ENCODE measurements around the gene DTL. TPM values are rescaled to one million over a fixed set of nuclear protein-coding genes. Genes with fewer than 3 reads are reported as not detected.
"Not testable (repeated sequence)": the region's sequence is repeated elsewhere in the genome, so short reads cannot be mapped to it uniquely, and the experiment has no call there.

The DTL gene, protein sequence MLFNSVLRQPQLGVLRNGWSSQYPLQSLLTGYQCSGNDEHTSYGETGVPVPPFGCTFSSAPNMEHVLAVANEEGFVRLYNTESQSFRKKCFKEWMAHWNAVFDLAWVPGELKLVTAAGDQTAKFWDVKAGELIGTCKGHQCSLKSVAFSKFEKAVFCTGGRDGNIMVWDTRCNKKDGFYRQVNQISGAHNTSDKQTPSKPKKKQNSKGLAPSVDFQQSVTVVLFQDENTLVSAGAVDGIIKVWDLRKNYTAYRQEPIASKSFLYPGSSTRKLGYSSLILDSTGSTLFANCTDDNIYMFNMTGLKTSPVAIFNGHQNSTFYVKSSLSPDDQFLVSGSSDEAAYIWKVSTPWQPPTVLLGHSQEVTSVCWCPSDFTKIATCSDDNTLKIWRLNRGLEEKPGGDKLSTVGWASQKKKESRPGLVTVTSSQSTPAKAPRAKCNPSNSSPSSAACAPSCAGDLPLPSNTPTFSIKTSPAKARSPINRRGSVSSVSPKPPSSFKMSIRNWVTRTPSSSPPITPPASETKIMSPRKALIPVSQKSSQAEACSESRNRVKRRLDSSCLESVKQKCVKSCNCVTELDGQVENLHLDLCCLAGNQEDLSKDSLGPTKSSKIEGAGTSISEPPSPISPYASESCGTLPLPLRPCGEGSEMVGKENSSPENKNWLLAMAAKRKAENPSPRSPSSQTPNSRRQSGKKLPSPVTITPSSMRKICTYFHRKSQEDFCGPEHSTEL
- 10 to 100 TPM in 6 of 12 donors, 1 to 10 TPM in 5, not detected in 1; 6.8 to 21.3 (median 10.7) TPM for polyA plus RNA-seq (ENCODE audit: insufficient read length in 12 of 12)
- long read RNA-seq, donor 1, full-length matches to known transcripts, result 2 of 3,784 reads
- long read RNA-seq, donor 1, partial matches to known transcripts, result 3,767 of 3,784 reads
- long read RNA-seq, donor 1, other reads (novel, unspliced or antisense), result 15 of 3,784 reads
- long read RNA-seq, donor 2, full-length matches to known transcripts, result 1 of 4,384 reads
- long read RNA-seq, donor 2, partial matches to known transcripts, result 4,378 of 4,384 reads
- long read RNA-seq, donor 2, other reads (novel, unspliced or antisense), result 5 of 4,384 reads
- long read RNA-seq, donor 3, result 0 reads
- long read RNA-seq, donor 4, full-length matches to known transcripts, result 2 of 12 reads
- long read RNA-seq, donor 4, partial matches to known transcripts, result 0 of 12 reads
- long read RNA-seq, donor 4, other reads (novel, unspliced or antisense), result 10 of 12 reads
- long read RNA-seq, donor 5, full-length matches to known transcripts, result 1 of 5,202 reads
- long read RNA-seq, donor 5, partial matches to known transcripts, result 5,195 of 5,202 reads
- long read RNA-seq, donor 5, other reads (novel, unspliced or antisense), result 6 of 5,202 reads
- long read RNA-seq, donor 6, full-length matches to known transcripts, result 1 of 1 reads
- long read RNA-seq, donor 6, partial matches to known transcripts, result 0 of 1 reads
- long read RNA-seq, donor 6, other reads (novel, unspliced or antisense), result 0 of 1 reads
- long read RNA-seq, donor 7, partial matches to known transcripts, result 1,705 of 1,705 reads
- long read RNA-seq, donor 7, other reads (novel, unspliced or antisense), result 0 of 1,705 reads
- long read RNA-seq, donor 8, full-length matches to known transcripts, result 1 of 11 reads
- long read RNA-seq, donor 8, partial matches to known transcripts, result 0 of 11 reads
- long read RNA-seq, donor 8, other reads (novel, unspliced or antisense), result 10 of 11 reads
- long read RNA-seq, donor 9, full-length matches to known transcripts, result 2 of 27 reads
- long read RNA-seq, donor 9, partial matches to known transcripts, result 0 of 27 reads
- long read RNA-seq, donor 9, other reads (novel, unspliced or antisense), result 25 of 27 reads
- long read RNA-seq, donor 10, full-length matches to known transcripts, result 1 of 7 reads
- long read RNA-seq, donor 10, partial matches to known transcripts, result 0 of 7 reads
- long read RNA-seq, donor 10, other reads (novel, unspliced or antisense), result 6 of 7 reads
- long read RNA-seq, donor 11, full-length matches to known transcripts, result 3 of 3,231 reads
- long read RNA-seq, donor 11, partial matches to known transcripts, result 3,223 of 3,231 reads
- long read RNA-seq, donor 11, other reads (novel, unspliced or antisense), result 5 of 3,231 reads

GRCh38 chr1:212035123-212035834, at the start of gene DTL, which contains the start of gene INTS7:
DTL (plus strand) TSS chr1:212035748; CDS start chr1:212035891, 143 bp downstream.
INTS7 (minus strand) TSS chr1:212035557; CDS start chr1:212035437, 120 bp downstream.
- DNase-seq, result peak; percentile 99

GRCh38 chr1:211986628-211987254, 48.8 kb upstream of the DTL start:
- no peak for DNase-seq

GRCh38 chr1:211991695-211992094, 43.9 kb upstream of the DTL start:
- no peak for DNase-seq

DNA sequence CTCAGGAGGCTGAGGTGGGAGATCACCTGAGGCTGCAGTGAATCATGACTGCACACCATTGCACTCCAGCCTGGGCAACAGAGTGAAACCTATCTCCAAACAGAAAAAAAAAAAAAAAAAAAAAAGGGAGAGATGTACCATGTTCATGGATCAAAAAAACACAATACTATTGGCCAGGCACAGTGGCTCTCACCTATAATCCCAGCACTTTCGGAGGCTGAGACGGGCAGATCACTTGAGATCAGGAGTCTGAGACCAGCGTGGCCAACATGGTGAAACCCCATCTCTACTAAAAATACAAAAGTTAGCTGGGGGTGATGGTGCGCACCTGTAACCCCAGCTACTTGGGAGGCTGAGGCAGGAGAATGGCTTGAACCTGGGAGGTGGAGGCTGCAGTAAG, 38.1 kb upstream of the DTL start:
- not testable (repeated sequence) for DNase-seq

DNA sequence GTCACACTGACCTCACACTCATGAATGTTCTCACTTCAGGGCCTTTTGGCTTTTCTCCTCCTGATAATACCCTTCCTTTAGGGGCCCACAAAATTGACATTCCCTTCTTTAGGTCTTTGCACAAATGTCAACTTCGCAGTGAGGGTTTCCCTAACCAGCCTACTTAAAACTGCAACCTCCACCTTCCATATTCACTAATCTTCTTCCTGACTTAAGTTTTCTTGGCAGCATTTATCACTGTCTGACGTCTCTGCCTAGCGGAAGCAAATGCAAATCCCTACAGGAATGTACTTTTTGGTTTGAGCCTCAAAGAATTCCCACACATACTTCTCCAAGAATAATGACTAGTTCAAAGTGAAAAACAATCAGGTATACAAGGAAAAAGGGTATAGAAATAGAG, 33.0 kb upstream of the DTL start:
- no peak for DNase-seq

GRCh38 chr1:212004895-212005608, 30.5 kb upstream of the DTL start:
- DNase-seq, result no peak

- no peak for DNase-seq
These were observed 28.4 kb upstream of the DTL start for GRCh38 chr1:212007178-212007577.

DNA sequence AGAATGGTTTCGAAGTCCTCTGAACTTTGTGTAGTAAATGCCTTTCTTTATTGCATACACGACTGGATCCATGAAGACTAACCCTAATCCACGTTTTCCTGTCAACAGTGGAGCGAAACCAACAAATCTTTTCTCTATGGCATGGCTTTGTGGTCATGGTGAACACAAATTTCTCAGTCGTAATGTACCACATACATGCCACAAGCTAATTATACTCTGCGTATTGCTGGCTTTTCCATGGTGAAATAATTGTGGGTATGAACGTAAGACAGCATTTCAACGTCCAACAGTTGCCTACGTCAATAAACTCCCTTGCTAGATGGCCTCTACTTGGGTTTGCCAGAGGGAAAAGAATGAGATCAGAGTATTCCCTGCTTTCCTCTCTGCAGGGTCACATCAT, 27.7 kb upstream of the DTL start:
- no peak for DNase-seq

GRCh38 chr1:212009561-212009960, 26.0 kb upstream of the DTL start:
- no peak for DNase-seq

- no peak for DNase-seq
These were observed 25.5 kb upstream of the DTL start for GRCh38 chr1:212010004-212010403.

- peak; percentile 52 for DNase-seq
These were observed 23.4 kb upstream of the DTL start for GRCh38 chr1:212012034-212012740.

- DNase-seq, result no peak
These were observed 21.9 kb upstream of the DTL start for GRCh38 chr1:212013672-212014071.

GRCh38 chr1:212020975-212021374, 14.6 kb upstream of the DTL start:
- no peak for DNase-seq

- no peak for DNase-seq
These were observed 14.0 kb upstream of the DTL start for GRCh38 chr1:212021563-212021962.

DNA sequence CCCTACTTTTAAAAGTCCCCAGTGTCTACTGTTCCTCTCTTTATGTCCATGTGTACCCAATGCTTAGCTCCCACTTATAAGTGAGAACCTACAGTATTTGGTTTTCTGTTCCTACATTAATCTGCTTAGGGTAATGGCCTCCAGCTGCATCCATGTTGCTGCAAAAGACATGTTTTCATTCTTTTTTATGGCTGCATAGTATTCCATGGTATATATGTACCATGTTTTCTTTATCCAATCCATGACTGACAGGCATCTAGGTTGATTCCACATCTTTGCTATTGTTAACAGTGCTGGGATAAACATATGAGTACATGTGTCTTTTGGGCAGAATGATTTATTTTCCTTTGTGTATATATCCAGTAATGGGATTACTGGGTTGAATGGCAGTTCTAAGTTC, 12.6 kb upstream of the DTL start:
- DNase-seq, result not testable (repeated sequence)

- DNase-seq, result no peak
These were observed 10.9 kb upstream of the DTL start for GRCh38 chr1:212024469-212025149.

GRCh38 chr1:212027727-212028126, 7.8 kb upstream of the DTL start:
- not testable (repeated sequence) for DNase-seq
